Activated CD8-positive, alpha-beta T cell treated with anti-CD3 and anti-CD28 coated beads for 36 hours (primary cell): ENCODE results near the gene ETS1. TPM values are rescaled to one million over a fixed set of nuclear protein-coding genes. Genes with fewer than 3 reads are reported as not detected.

Source experiments
- ATAC-seq: fragments of 200-7000 bp; cut with Tn5 transposase; one replicate; pipeline ENCODE4 v1.10.0; 2021; ENCODE audit warnings: mild to moderate bottlenecking, moderate library complexity
- CTCF ChIA-PET: fragments of 350-600 bp; sonication (Branson Sonifier 250); formaldehyde crosslinking; loops from one replicate; lab custom pipeline; 2021; ENCODE audit warnings: antibody characterized with exemption; lab: Charles Lee
- POLR2A ChIA-PET: fragments of 350-600 bp; sonication (Branson Sonifier 250); formaldehyde crosslinking; loops from one replicate; lab custom pipeline; 2021; ENCODE audit warnings: antibody characterized with exemption; lab: Charles Lee
- DNase-seq: peaks from one replicate; pipeline ENCODE4 v3.0.0-alpha.2; 2020
- H3K27ac Mint-ChIP-seq: one replicate; pipeline ENCODE4 v1.8.0; 2021; ENCODE audit warnings: mild to moderate bottlenecking, mixed read lengths
- H3K27me3 Mint-ChIP-seq: one replicate; pipeline ENCODE4 v1.8.0; 2021; ENCODE audit warnings: mixed read lengths
- H3K36me3 Mint-ChIP-seq: one replicate; pipeline ENCODE4 v1.8.0; 2021; ENCODE audit warnings: low read depth, mixed read lengths
- H3K4me1 Mint-ChIP-seq: one replicate; pipeline ENCODE4 v1.8.0; 2021; ENCODE audit warnings: low read depth, mixed read lengths
- H3K4me3 Mint-ChIP-seq: one replicate; pipeline ENCODE4 v1.8.0; 2021; ENCODE audit warnings: mild to moderate bottlenecking, moderate library complexity, mixed read lengths
- H3K9me3 Mint-ChIP-seq: one replicate; pipeline ENCODE4 v1.8.0; 2021; ENCODE audit warnings: mixed read lengths
- CTCF ChIP-seq: fragments of 200-600 bp; IDR thresholded peaks from one replicate; pipeline ENCODE4 v1.8.0; 2022; ENCODE audit warnings: antibody characterized with exemption, mild to moderate bottlenecking
- intact Hi-C: fragments of 100-400 bp; cut with micrococcal nuclease; formaldehyde crosslinking; loops from one replicate; pipeline ENCODE4 v1.10.0; 2022
- total RNA-seq, 2 experiments: library from RNA; stranded (reverse); gene quantifications; one replicate each; pipeline ENCODE4 v1.2.3, GENCODE V29; 2021

The ETS1 gene
- total RNA-seq, 2 experiments from 2014 or later: 527 to 532 TPM

GRCh38 chr11:128498721-128499245, 88.6 kb downstream of the ETS1 start:
- peak overlapping the region; percentile 98 for H3K27ac Mint-ChIP-seq
- ChIA-PET POLR2A (interaction anchor here (0.8 to 37.3 kb wide), 5 partner anchors 20 to 208 kb away, joined by 3 to 1082 read pairs (median 4); no protein-coding TSS in a partner anchor), CTCF (interaction anchor here (0.6 to 26.3 kb wide), 6 partner anchors 10 to 214 kb away, joined by 3 to 400 read pairs (median 8); no protein-coding TSS in a partner anchor)
- peaks cover 92% of the 10 kb centered on the region for H3K4me1 Mint-ChIP-seq
- peaks cover 85% of the 10 kb centered on the region for H3K36me3 Mint-ChIP-seq
- intact Hi-C loops: no loop called here
- DNase-seq (no peak), ATAC-seq (no peak)
- peak overlapping the region; percentile 88 for H3K4me3 Mint-ChIP-seq
- TF ChIP-seq CTCF: no peak
- H3K9me3 Mint-ChIP-seq: no peaks in the 10 kb centered on the region
- no peaks in the 10 kb centered on the region for H3K27me3 Mint-ChIP-seq

GRCh38 chr11:128497776-128498095, 89.6 kb downstream of the ETS1 start:
- no peak for TF ChIP-seq CTCF
- ATAC-seq (no peak), DNase-seq (no peak)
- H3K27ac Mint-ChIP-seq: peak overlapping the region; percentile 98
- H3K36me3 Mint-ChIP-seq: peaks cover 87% of the 10 kb centered on the region
- intact Hi-C loops: no loop called here
- POLR2A ChIA-PET: interaction anchor here (0.7 to 37.3 kb wide), 8 partner anchors 19 to 326 kb away, joined by 3 to 1082 read pairs (median 3); no protein-coding TSS in a partner anchor
- H3K4me3 Mint-ChIP-seq: peak overlapping the region; percentile 88
- no peaks in the 10 kb centered on the region for H3K27me3 Mint-ChIP-seq
- H3K4me1 Mint-ChIP-seq: peaks cover 94% of the 10 kb centered on the region
- no peaks in the 10 kb centered on the region for H3K9me3 Mint-ChIP-seq
- CTCF ChIA-PET: interaction anchor here (0.8 to 26.3 kb wide), 11 partner anchors 12 to 213 kb away, joined by 3 to 400 read pairs (median 4); no protein-coding TSS in a partner anchor

- intact Hi-C loops: no loop called here
- Mint-ChIP-seq H3K36me3 (peaks cover 89% of the 10 kb centered on the region), H3K4me3 (peak overlapping the region; percentile 88), H3K27ac (peak overlapping the region; percentile 98), H3K9me3 (no peaks in the 10 kb centered on the region), H3K4me1 (peaks cover 94% of the 10 kb centered on the region), H3K27me3 (no peaks in the 10 kb centered on the region)
- POLR2A ChIA-PET: interaction anchor here (0.7 to 37.3 kb wide), 9 partner anchors 18 to 326 kb away, joined by 3 to 1082 read pairs (median 3); no protein-coding TSS in a partner anchor
- no peak for TF ChIP-seq CTCF
- CTCF ChIA-PET: interaction anchor here (0.6 to 26.3 kb wide), 13 partner anchors 12 to 212 kb away, joined by 3 to 400 read pairs (median 4); no protein-coding TSS in a partner anchor
- DNase-seq (peak; percentile 49), ATAC-seq (no peak)
Measured at GRCh38 chr11:128497061-128497775, 90.1 kb downstream of the ETS1 start.

- Mint-ChIP-seq H3K4me3 (peak overlapping the region; percentile 88), H3K27me3 (no peaks in the 10 kb centered on the region), H3K27ac (peak overlapping the region; percentile 98), H3K36me3 (peaks cover 89% of the 10 kb centered on the region), H3K4me1 (peaks cover 94% of the 10 kb centered on the region), H3K9me3 (no peaks in the 10 kb centered on the region)
- ChIA-PET CTCF (interaction anchor here (0.6 to 26.3 kb wide), 7 partner anchors 13 to 209 kb away, joined by 3 to 400 read pairs (median 4); no protein-coding TSS in a partner anchor), POLR2A (interaction anchor here (1.1 to 37.3 kb wide), 5 partner anchors 18 to 167 kb away, joined by 3 to 1082 read pairs (median 5); no protein-coding TSS in a partner anchor)
- no peak for TF ChIP-seq CTCF
- ATAC-seq: no peak
- no peak for DNase-seq
- intact Hi-C loops: no loop called here
Measured at GRCh38 chr11:128496692-128497060, 90.7 kb downstream of the ETS1 start.
